Mucosa of stomach (tissue), 1 donor: ENCODE data around the gene CDKAL1.
"Not testable (repeated sequence)": the region's sequence is repeated elsewhere in the genome, so short reads cannot be mapped to it uniquely, and the experiment has no call there.

Experiments used
- H3K27me3 ChIP-seq: one replicate; pipeline ENCODE4 v1.7.0; 2013; ENCODE audit warnings: mild to moderate bottlenecking, low read length; ENCODE audit not compliant: control insufficient read depth, insufficient read depth
- H3K36me3 ChIP-seq: one replicate; pipeline ENCODE4 v1.7.0; 2013; ENCODE audit warnings: low read length; ENCODE audit not compliant: control insufficient read depth, insufficient read depth
- H3K4me1 ChIP-seq: one replicate; pipeline ENCODE4 v1.7.0; 2013; ENCODE audit warnings: mild to moderate bottlenecking, low read length; ENCODE audit not compliant: control insufficient read depth, insufficient read depth
- H3K4me3 ChIP-seq: one replicate; pipeline ENCODE4 v1.7.0; 2013; ENCODE audit warnings: low read length
- H3K9ac ChIP-seq: one replicate; pipeline ENCODE4 v1.7.0; 2013; ENCODE audit warnings: mild to moderate bottlenecking, low read length, moderate library complexity
- H3K9me3 ChIP-seq: one replicate; pipeline ENCODE4 v1.7.0; 2013; ENCODE audit warnings: mild to moderate bottlenecking, low read length, moderate library complexity; ENCODE audit not compliant: control insufficient read depth
- donor health status: Pancreatic carcinoma.

Gene CDKAL1

GRCh38 chr6:20708367-20709124 is 174.3 kb downstream of the CDKAL1 start:
- H3K4me1 ChIP-seq = peaks cover 5% of the 10 kb centered on the region
- no peaks in the 10 kb centered on the region for H3K36me3 ChIP-seq
- H3K9ac ChIP-seq = no peak overlapping the region
- no peaks in the 10 kb centered on the region for H3K9me3 ChIP-seq
- no peak overlapping the region for H3K4me3 ChIP-seq
- H3K27me3 ChIP-seq = no peaks in the 10 kb centered on the region

DNA sequence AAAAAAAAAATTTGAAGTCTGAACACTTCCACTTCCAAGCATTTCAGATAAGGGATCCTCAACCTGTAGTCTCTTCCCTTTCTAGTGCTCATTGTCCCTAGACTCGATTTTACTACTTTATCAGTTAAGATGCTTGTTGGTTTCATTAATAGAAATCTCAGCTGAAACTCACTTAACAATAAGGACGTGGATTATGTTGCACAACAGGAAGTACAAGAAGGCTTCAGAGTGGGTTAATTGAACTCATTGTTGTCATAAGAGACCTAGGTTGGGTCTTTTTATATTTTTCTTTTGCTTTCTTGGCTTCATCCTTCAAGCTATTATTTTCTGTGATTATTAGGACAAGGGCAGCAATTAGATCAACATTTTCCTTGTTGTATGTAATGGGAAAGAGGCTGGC is 175.2 kb downstream of the CDKAL1 start:
- Histone ChIP-seq H3K9me3 (no peaks in the 10 kb centered on the region), H3K4me3 (no peak overlapping the region), H3K9ac (no peak overlapping the region), H3K27me3 (no peaks in the 10 kb centered on the region), H3K36me3 (no peaks in the 10 kb centered on the region), H3K4me1 (peaks cover 5% of the 10 kb centered on the region)

GRCh38 chr6:20710341-20710740 is 176.1 kb downstream of the CDKAL1 start:
- Histone ChIP-seq H3K9ac (no peak overlapping the region), H3K27me3 (no peaks in the 10 kb centered on the region), H3K4me1 (peaks cover 5% of the 10 kb centered on the region), H3K9me3 (no peaks in the 10 kb centered on the region), H3K36me3 (no peaks in the 10 kb centered on the region), H3K4me3 (no peak overlapping the region)

DNA sequence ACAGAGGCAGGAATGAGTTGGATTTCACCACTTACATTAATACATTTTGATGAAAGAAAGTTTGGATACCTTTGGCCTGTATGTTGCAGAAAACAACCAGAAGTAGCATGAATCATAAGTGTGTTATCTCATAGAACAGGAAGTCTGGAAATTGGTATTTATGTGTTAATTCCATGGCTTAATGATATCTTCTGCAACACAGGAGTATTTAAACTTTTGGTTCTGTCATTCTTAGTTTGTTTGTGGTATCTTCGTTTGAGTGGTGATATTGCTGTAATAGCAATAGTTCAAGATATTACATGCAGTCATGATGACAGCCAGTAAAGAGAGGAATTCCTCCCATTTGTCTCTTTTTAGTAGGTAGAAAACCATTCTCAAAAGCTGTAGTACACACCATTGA is 177.3 kb downstream of the CDKAL1 start:
- H3K36me3 ChIP-seq = no peaks in the 10 kb centered on the region
- no peak overlapping the region for H3K4me3 ChIP-seq
- H3K9me3 ChIP-seq = no peaks in the 10 kb centered on the region
- H3K27me3 ChIP-seq = no peaks in the 10 kb centered on the region
- peaks cover 5% of the 10 kb centered on the region for H3K4me1 ChIP-seq
- H3K9ac ChIP-seq = no peak overlapping the region

DNA sequence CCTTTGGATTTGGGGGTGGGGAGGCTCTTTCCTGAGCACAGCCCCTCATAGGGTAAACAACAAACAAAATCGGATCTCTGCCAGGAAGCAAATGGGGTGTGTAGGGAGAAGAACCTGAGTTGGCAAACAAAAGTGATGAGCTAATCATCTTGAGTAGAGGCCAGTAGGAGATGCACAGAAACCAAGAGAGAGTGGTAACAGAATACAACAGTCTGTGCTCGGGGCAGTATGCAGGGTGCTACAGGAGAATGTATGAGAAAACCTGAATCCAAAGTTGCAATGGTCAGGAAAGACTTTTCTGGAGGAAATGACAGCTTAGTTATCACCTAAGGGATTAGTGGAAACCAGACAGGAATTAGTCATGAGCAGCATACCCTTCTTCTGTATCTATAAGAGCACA is 177.8 kb downstream of the CDKAL1 start:
- no peak overlapping the region for H3K4me3 ChIP-seq
- no peak overlapping the region for H3K9ac ChIP-seq
- H3K36me3 ChIP-seq = no peaks in the 10 kb centered on the region
- H3K9me3 ChIP-seq = no peaks in the 10 kb centered on the region
- peaks cover 5% of the 10 kb centered on the region for H3K4me1 ChIP-seq
- no peaks in the 10 kb centered on the region for H3K27me3 ChIP-seq

GRCh38 chr6:20715135-20715806 is 181.0 kb downstream of the CDKAL1 start:
- Histone ChIP-seq H3K9me3 (no peaks in the 10 kb centered on the region), H3K9ac (no peak overlapping the region), H3K4me1 (no peaks in the 10 kb centered on the region), H3K27me3 (no peaks in the 10 kb centered on the region), H3K4me3 (no peak overlapping the region), H3K36me3 (no peaks in the 10 kb centered on the region)

- Histone ChIP-seq H3K36me3 (no peaks in the 10 kb centered on the region), H3K4me3 (no peak overlapping the region), H3K4me1 (no peaks in the 10 kb centered on the region), H3K27me3 (no peaks in the 10 kb centered on the region), H3K9me3 (no peaks in the 10 kb centered on the region), H3K9ac (no peak overlapping the region)
Measured at GRCh38 chr6:20716865-20717264, 182.6 kb downstream of the CDKAL1 start.

GRCh38 chr6:20717743-20718142 is 183.5 kb downstream of the CDKAL1 start:
- no peaks in the 10 kb centered on the region for H3K9me3 ChIP-seq
- H3K4me1 ChIP-seq = no peaks in the 10 kb centered on the region
- no peaks in the 10 kb centered on the region for H3K36me3 ChIP-seq
- no peak overlapping the region for H3K4me3 ChIP-seq
- no peaks in the 10 kb centered on the region for H3K27me3 ChIP-seq
- no peak overlapping the region for H3K9ac ChIP-seq

DNA sequence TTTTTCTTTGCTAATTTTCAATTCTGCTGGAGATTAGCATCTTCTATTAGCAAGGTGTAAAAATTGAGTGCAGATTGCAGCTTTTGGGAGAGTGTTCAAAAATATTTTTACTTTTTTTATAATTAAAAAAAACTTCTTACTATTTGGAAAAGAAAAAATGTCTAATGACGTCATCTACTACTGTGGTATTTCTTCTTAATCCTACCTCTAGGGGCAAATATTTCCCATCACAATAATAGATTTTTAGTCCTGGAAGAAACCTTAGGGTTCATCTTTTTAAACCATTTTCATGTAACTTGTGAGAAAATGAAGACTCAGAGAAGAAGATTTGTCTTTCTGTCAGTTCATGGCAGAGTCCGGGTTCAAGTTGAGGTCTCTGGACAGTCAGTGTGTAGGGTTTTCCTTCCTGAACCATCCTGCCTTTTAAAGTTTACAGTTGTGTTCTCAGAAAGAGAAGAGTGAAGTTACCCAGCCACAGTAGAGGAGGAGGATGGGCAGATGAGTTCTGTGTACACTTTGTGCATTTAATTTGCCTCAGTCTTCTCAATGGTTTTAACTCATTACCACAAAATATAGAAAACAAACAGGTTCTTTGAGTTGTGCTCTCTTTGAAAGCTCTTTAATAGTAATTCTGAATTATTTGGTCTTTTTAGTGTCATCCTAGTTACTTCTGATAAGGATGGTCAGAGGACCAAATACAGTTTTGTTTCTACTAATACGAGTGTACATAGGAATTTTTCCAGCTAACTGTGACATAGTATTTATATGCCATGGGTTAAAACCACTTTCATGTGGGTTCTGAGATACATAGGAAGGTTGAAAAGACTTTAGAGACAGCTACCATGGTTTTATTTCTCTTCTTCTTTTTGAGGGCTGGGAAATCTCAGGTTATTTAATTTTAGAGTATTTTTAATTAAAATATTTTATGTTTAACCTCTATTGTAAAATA is 184.7 kb downstream of the CDKAL1 start:
- H3K27me3 ChIP-seq = no peaks in the 10 kb centered on the region
- H3K9me3 ChIP-seq = no peaks in the 10 kb centered on the region
- H3K4me1 ChIP-seq = no peaks in the 10 kb centered on the region
- no peak overlapping the region for H3K4me3 ChIP-seq
- no peaks in the 10 kb centered on the region for H3K36me3 ChIP-seq
- no peak overlapping the region for H3K9ac ChIP-seq

DNA sequence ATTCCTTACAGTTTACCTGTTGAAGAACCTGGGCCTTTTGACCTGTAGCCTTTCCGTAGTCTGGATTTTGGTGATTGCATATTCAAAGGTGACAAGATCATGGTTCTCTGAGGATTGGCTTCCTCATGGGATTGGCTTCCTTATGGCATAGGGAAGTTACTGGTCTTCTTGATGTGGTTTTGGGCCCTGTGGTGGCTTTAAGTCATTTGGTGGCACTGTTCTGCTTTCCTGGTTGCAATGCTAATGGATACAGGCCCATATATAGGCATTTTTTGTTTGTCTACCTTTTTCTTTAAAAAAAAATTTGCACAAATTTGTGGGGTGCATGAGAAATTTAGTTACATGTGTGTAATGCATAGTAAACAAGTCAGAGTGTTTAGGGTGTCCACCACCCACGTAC is 185.7 kb downstream of the CDKAL1 start:
- no peak overlapping the region for H3K9ac ChIP-seq
- H3K4me1 ChIP-seq = no peaks in the 10 kb centered on the region
- no peaks in the 10 kb centered on the region for H3K9me3 ChIP-seq
- no peaks in the 10 kb centered on the region for H3K27me3 ChIP-seq
- H3K36me3 ChIP-seq = no peaks in the 10 kb centered on the region
- no peak overlapping the region for H3K4me3 ChIP-seq

- not testable (repeated sequence) for H3K27me3 ChIP-seq, H3K36me3 ChIP-seq, H3K9me3 ChIP-seq, H3K9ac ChIP-seq, H3K4me1 ChIP-seq, H3K4me3 ChIP-seq
Measured at GRCh38 chr6:20721121-20721520, 186.9 kb downstream of the CDKAL1 start.

DNA sequence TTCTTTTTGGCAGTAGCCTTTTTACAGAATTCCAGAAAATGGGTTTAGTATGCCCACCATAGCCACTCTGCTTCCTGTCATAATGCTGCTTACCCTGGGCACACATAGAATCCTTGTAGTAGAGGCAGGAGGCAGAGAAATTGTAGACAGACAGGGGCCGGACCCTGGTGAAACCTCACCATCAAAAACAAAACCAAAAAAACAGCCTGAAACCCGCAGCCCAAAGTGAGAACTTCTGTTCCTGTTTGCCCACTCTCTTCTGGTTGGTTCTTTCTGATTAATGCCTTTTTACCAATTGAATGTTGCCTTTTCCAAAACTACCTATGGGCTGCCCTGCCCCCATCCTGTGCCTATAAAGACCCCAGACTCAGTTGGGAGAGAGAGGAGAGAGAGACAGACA is 188.2 kb downstream of the CDKAL1 start:
- H3K36me3 ChIP-seq = no peaks in the 10 kb centered on the region

More for the DNA sequence above, 188.2 kb downstream of the CDKAL1 start:
- Histone ChIP-seq H3K9ac (no peak overlapping the region), H3K27me3 (no peaks in the 10 kb centered on the region), H3K4me3 (no peak overlapping the region), H3K4me1 (no peaks in the 10 kb centered on the region), H3K9me3 (no peaks in the 10 kb centered on the region)
